Left hindlimb (tissue), 1 donor: ENCODE measurements around the gene TMEM40.
"Not testable (repeated sequence)": the region's sequence is repeated elsewhere in the genome, so short reads cannot be mapped to it uniquely, and the experiment has no call there.

ENCODE experiments used
- DNase-seq: peaks from one replicate; pipeline ENCODE4 v3.0.0-alpha.2; 2018

The TMEM40 gene

DNA sequence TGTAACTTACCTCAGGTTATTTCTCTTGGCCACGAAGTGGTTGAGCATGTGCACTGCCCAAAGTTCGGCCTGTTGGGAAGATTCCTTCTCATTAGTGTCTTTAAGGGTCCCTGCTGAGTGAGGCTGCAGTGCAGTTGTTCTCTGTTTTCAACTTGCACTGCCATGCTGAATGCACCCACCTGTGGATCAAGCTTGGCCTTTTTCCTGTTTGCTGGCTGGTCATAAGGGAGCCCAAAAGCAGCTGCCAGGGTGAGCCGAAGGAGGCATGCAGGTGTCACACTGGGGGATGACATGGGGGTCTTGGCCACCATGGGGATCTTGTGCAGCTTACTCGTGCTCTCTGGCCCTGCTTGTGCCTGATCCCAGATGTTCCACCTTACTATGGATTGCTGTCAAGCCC is 49.0 kb downstream of the TMEM40 start:
- DNase-seq = no peak

GRCh38 chr3:12709334-12709733 is 49.7 kb downstream of the TMEM40 start:
- no peak for DNase-seq

GRCh38 chr3:12708584-12709192 is 50.4 kb downstream of the TMEM40 start:
- DNase-seq = peak; percentile 41

GRCh38 chr3:12707449-12707848 is 51.6 kb downstream of the TMEM40 start:
- DNase-seq = no peak

GRCh38 chr3:12706504-12707253 is 52.4 kb downstream of the TMEM40 start:
- peak; percentile 42 for DNase-seq

DNA sequence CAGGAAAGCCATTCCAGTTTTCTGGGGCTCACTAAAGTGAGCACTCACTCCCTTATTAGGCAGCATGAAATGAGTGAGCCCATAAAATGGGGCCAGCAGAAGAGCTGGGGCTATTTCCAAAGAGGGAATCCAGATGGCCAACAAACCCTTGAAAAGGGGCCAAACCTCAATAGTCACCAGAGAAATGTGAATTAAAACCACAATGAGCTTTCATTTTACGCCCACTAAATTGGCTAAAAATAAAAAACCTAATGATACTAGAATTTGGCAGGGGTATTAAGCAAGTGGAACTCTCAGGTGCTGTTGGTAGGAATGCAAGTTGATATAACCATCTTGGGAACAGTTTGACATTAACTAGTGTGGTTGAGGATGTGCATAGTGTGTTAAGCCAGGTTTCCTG is 53.1 kb downstream of the TMEM40 start:
- DNase-seq = no peak

DNA sequence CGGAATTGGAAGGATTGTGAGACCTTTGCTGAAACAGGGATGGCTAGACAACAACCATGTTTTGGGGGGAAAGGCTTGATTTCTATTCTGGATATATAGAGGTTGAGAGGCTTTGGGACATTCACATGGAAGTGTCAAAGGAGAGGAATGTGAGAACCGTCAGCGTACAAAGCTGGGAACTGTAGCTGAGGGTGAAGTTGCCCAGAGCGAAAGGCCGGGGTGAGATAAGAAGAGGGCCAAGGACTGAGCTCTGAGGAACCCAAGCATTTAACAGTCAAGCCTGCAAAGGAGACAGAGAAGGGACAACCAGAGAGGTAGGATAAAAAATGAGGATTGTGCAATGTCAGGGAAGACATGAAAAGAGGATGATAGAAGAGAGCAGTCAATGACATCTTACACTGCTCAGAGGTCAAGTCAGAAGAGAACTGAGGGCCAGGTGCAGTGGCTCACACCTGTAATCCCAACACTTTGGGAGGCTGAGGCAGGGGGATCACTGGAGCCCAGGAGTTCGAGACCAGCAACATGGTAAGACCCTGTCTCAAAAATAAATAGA is 53.6 kb downstream of the TMEM40 start:
- DNase-seq = no peak

- DNase-seq = no peak
Observed at GRCh38 chr3:12702501-12702900, 56.6 kb downstream of the TMEM40 start.

DNA sequence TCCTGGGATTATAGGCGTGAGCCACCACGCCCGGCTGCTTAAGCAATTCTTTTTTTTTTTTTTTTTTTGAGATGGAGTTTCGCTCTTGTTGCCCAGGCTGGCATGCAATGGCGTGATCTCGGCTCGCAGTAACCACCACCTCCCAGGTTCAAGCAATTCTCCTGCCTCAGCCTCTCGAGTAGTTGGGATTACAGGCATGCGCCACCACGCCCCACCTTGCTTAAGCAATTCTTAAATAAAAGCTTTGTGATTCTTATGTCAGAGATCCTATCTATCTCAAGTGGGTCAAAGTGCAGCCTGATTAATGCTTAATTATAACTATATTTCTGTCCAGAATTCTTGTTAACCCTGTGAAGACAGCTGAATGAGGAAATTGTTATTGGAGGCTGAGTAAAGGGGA is 57.5 kb downstream of the TMEM40 start:
- not testable (repeated sequence) for DNase-seq

- no peak for DNase-seq
Observed at GRCh38 chr3:12700800-12701199, 58.3 kb downstream of the TMEM40 start.

GRCh38 chr3:12695916-12696315 is 63.1 kb downstream of the TMEM40 start:
- no peak for DNase-seq

- no peak for DNase-seq
Observed at GRCh38 chr3:12695112-12695511, 63.9 kb downstream of the TMEM40 start.

- DNase-seq = no peak
Observed at GRCh38 chr3:12692444-12692843, 66.6 kb downstream of the TMEM40 start.

- DNase-seq = no peak
Observed at GRCh38 chr3:12689997-12690711, 68.9 kb downstream of the TMEM40 start.

DNA sequence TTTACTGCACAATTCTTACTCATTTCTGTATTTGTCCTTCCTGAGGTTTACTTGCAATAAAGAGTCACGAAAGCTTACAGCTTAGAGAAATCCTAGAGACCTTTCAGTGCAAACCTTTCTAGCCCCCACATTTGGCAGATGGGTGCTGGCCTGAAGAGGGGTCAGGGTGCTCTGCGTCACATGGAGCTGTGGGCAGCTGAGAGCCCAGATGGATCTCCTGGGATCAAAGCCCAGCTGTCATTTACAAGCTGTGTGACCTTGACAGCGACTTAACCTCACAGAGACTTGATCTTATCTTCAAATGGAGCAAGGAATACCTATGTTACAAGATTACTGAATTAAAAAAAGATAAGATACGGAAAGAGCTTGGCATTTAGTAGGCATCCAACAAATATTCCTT is 71.1 kb downstream of the TMEM40 start:
- DNase-seq = no peak

- no peak for DNase-seq
Observed at GRCh38 chr3:12686096-12686495, 73.0 kb downstream of the TMEM40 start.
